GM12878 (cell line): ENCODE data around the gene NEBL. TPM values are rescaled to one million over a fixed set of nuclear protein-coding genes. Genes with fewer than 3 reads are reported as not detected.

Source experiments
- ATAC-seq: fragments of 200-7000 bp; cut with Tn5 transposase; 3 replicates; pipeline ENCODE4 v1.9.1; 2020; ENCODE audit warnings: mild to moderate bottlenecking, moderate library complexity
- BruUV-seq: library from RNA; stranded (reverse); fragments of 400-500 nt; replicated peaks from 2 replicates; lab custom pipeline; 2021; lab: Mats Ljungman, UMichigan
- CTCF ChIA-PET: fragments of 300-600 bp; sonication (Branson Sonifier 250); formaldehyde crosslinking; extraction: SDS; loops from one replicate; lab custom pipeline; 2021; ENCODE audit warnings: inconsistent platforms; lab: Yijun Ruan, JAX
- POLR2A ChIA-PET: fragments of 350-600 bp; formaldehyde crosslinking; extraction: SDS; loops from one replicate; lab custom pipeline; 2021; ENCODE audit warnings: inconsistent platforms; lab: Charles Lee
- RAD21 ChIA-PET: fragments of 300-600 bp; sonication (Branson Sonifier 250); formaldehyde crosslinking; loops from one replicate; lab custom pipeline; 2023; ENCODE audit warnings: antibody characterized with exemption; ENCODE audit not compliant: unreplicated experiment; lab: Charles Lee
- SMC1A ChIA-PET: fragments of 300-600 bp; sonication (Branson Sonifier 250); formaldehyde crosslinking; loops from one replicate; lab custom pipeline; 2023; ENCODE audit not compliant: unreplicated experiment, uncharacterized antibody; lab: Charles Lee
- DNase-seq: peaks from one replicate; pipeline ENCODE4 v3.0.0-alpha.2; 2011; ENCODE audit warnings: low read depth, low spot score
- FAIRE-seq: peaks from 3 replicates; lab custom pipeline; 2011; peaks lifted over from hg19 to GRCh38; lab: Jason Lieb, UNC
- H2AFZ ChIP-seq: 2 replicates; pipeline ENCODE4 v1.6.0; 2011; ENCODE audit warnings: low read depth, low read length, control low read depth; ENCODE audit not compliant: control insufficient read depth
- H3K27ac ChIP-seq: 2 replicates; pipeline ENCODE4 v1.5.1; 2011; ENCODE audit warnings: control low read depth; ENCODE audit not compliant: control insufficient read depth, insufficient read depth
- H3K27me3 ChIP-seq, 2 experiments: replicated peaks in 1 of 2; 2 replicates each; pipeline versions ENCODE4 v1.6.0 to v1.6.1; 2011; ENCODE audit warnings: low read length in 1 of 2; ENCODE audit not compliant: control insufficient read depth in 2 of 2, insufficient read depth in 2 of 2
- H3K36me3 ChIP-seq, 2 experiments: 2 replicates each; pipeline ENCODE4 v1.5.1; 2011; ENCODE audit warnings: low read length in 1 of 2; ENCODE audit not compliant: control insufficient read depth in 2 of 2, insufficient read depth in 2 of 2
- H3K4me1 ChIP-seq: 2 replicates; pipeline ENCODE4 v1.6.1; 2011; ENCODE audit warnings: mild to moderate bottlenecking, low read length, moderate library complexity, mixed read lengths; ENCODE audit not compliant: control insufficient read depth, insufficient read depth
- H3K4me2 ChIP-seq: 2 replicates; pipeline ENCODE4 v1.6.0; 2011; ENCODE audit warnings: control low read depth; ENCODE audit not compliant: control insufficient read depth, insufficient read depth
- H3K4me3 ChIP-seq: fragments of 200-600 bp; sonication (generic); 2 replicates; pipeline ENCODE4 v1.5.1; 2016
- H3K79me2 ChIP-seq: 2 replicates; pipeline ENCODE4 v1.6.0; 2011; ENCODE audit warnings: low read length; ENCODE audit not compliant: control insufficient read depth, insufficient read depth
- H3K9ac ChIP-seq: 2 replicates; pipeline ENCODE4 v1.8.0; 2011; ENCODE audit warnings: low read length, control low read depth, mixed read lengths; ENCODE audit not compliant: control insufficient read depth, insufficient read depth
- H3K9me3 ChIP-seq: replicated peaks from 3 replicates; pipeline ENCODE4 v1.5.1; 2011; ENCODE audit warnings: mild to moderate bottlenecking, low read length; ENCODE audit not compliant: control insufficient read depth, insufficient read depth
- H4K20me1 ChIP-seq: 2 replicates; pipeline ENCODE4 v1.6.0; 2011; ENCODE audit not compliant: control insufficient read depth, insufficient read depth
- BCL11A ChIP-seq: IDR thresholded peaks from 2 replicates; pipeline ENCODE4 v1.6.1; 2011; ENCODE audit warnings: low read depth, low read length
- CBX3 ChIP-seq: fragments of 200-600 bp; sonication (generic); IDR thresholded peaks from 2 replicates; pipeline ENCODE4 v1.6.1; 2016; ENCODE audit warnings: low read depth, borderline replicate concordance
- EGR1 ChIP-seq, 2 experiments: IDR thresholded peaks; 1 replicate in 1 of 2; 2 replicates in 1 of 2; pipeline ENCODE4 v1.6.1; 2011 to 2012; ENCODE audit warnings: low read depth in 2 of 2, low read length in 2 of 2, borderline replicate concordance in 1 of 2, mild to moderate bottlenecking in 1 of 2, moderate library complexity in 1 of 2
- GABPA ChIP-seq: IDR thresholded peaks from 2 replicates; pipeline ENCODE4 v1.6.1; 2014; ENCODE audit warnings: antibody characterized with exemption, low read depth, mild to moderate bottlenecking, inconsistent platforms
- GATAD2B ChIP-seq: fragments of 450-650 bp; conservative IDR thresholded peaks from 2 replicates; pipeline ENCODE4 v1.6.1; 2017; ENCODE audit warnings: low read depth, mild to moderate bottlenecking, moderate library complexity
- NFXL1 ChIP-seq: fragments of 450-650 bp; IDR thresholded peaks from 2 replicates; pipeline ENCODE4 v1.6.1; 2017; ENCODE audit warnings: antibody characterized with exemption, mild to moderate bottlenecking, borderline replicate concordance
- SIN3A ChIP-seq: IDR thresholded peaks from 2 replicates; pipeline ENCODE4 v1.6.1; 2012; ENCODE audit warnings: low read depth, low read length, improper control_type of control experiment
- SMAD1 ChIP-seq: fragments of 450-650 bp; IDR thresholded peaks from 2 replicates; pipeline ENCODE4 v1.6.1; 2018; ENCODE audit warnings: mild to moderate bottlenecking, low read depth; ENCODE audit not compliant: partially characterized antibody
- SMAD5 ChIP-seq: IDR thresholded peaks from 2 replicates; pipeline ENCODE4 v1.6.1; 2016; ENCODE audit warnings: antibody characterized with exemption, low read depth
- SMARCA5 ChIP-seq: fragments of 450-650 bp; IDR thresholded peaks from 2 replicates; pipeline ENCODE4 v1.6.1; 2017; ENCODE audit warnings: mild to moderate bottlenecking
- SP1 ChIP-seq: IDR thresholded peaks from one replicate; pipeline ENCODE4 v1.6.1; 2011; ENCODE audit warnings: low read depth, low read length
- SUZ12 ChIP-seq: fragments of 200-600 bp; sonication (generic); IDR thresholded peaks from one replicate; pipeline ENCODE4 v1.6.1; 2018; ENCODE audit warnings: antibody characterized with exemption, mild to moderate bottlenecking; ENCODE audit not compliant: unreplicated experiment
- TCF12 ChIP-seq: IDR thresholded peaks from 2 replicates; pipeline ENCODE4 v1.6.1; 2011; ENCODE audit warnings: low read depth, mild to moderate bottlenecking, low read length
- TCF7 ChIP-seq: IDR thresholded peaks from 2 replicates; pipeline ENCODE4 v1.6.1; 2014; ENCODE audit warnings: antibody characterized with exemption, borderline replicate concordance
- ZNF207 ChIP-seq: fragments of 450-650 bp; IDR thresholded peaks from 2 replicates; pipeline ENCODE4 v1.6.1; 2014; ENCODE audit warnings: antibody characterized with exemption, mild to moderate bottlenecking, borderline replicate concordance
- ZNF622 ChIP-seq: fragments of 450-650 bp; IDR thresholded peaks from 2 replicates; pipeline ENCODE4 v1.6.1; 2017; ENCODE audit warnings: mild to moderate bottlenecking, inconsistent platforms
- WGBS: methylation state at CpG from one replicate; pipeline ENCODE4 v1.1.6; 2016; ENCODE audit warnings: low lambda C conversion rate; ENCODE audit not compliant: insufficient replicate concordance, insufficient coverage; ENCODE audit errors: missing lambda C conversion rate; 5-methylcytosine and 5-hydroxymethylcytosine counted together
- in situ Hi-C: fragments of 300-500 bp; cut with MboI; formaldehyde crosslinking; loops from 9 replicates; pipeline ENCODE4 v1.14.3; 2018; ENCODE audit warnings: mixed read lengths
- intact Hi-C: fragments of 100-400 bp; cut with micrococcal nuclease; formaldehyde crosslinking; loops from one replicate; pipeline ENCODE4 v1.14.2; 2022; ENCODE audit not compliant: unreplicated experiment
- polyA plus RNA-seq, 11 experiments: library from polyadenylated mRNA; depleted of rRNA in 4 of 11; unstranded in 6 of 11; stranded (reverse) in 5 of 11; fragments of >200 nt; fragmentation: Nextera tagmentation in 4 of 11; fragmentation: Illumina TruSeq in 1 of 11; extraction: Ambion mirVana in 4 of 11; extraction: Trizol in 1 of 11; gene quantifications; 1 replicate in 1 of 11; 2 replicates in 10 of 11; pipeline versions ENCODE4 v1.2.1 to v1.2.3, GENCODE V29; 2011 to 2016; ENCODE audit warnings: inconsistent platforms in 2 of 11, missing spikeins in 2 of 11, low read depth in 1 of 11
- total RNA-seq, 4 experiments: library from RNA; depleted of rRNA in 3 of 4; stranded (reverse); fragments of >200 nt in 3 of 4; fragmentation: Illumina TruSeq in 1 of 4; extraction: Trizol in 1 of 4; gene quantifications; 2 replicates each; pipeline versions ENCODE4 v1.2.1 to v1.2.3, GENCODE V29; 2013 to 2021
- TF ChIP-seq, protein P1 (sequence below): IDR thresholded peaks from 2 replicates; pipeline ENCODE4 v1.6.1; 2012; ENCODE audit warnings: mild to moderate bottlenecking, low read depth, low read length
- TF ChIP-seq, protein P2 (sequence below): IDR thresholded peaks from 2 replicates; pipeline ENCODE4 v1.6.1; 2012; ENCODE audit warnings: low read depth, low read length, improper control_type of control experiment

NEBL gene
- total and polyA plus RNA-seq, 10 of the 15 experiments (the other 5 are each of a cell fraction or from before 2014, with no cell fraction given), result 0.04 to 0.56 (median 0.11) TPM; not detected in 6

DNA sequence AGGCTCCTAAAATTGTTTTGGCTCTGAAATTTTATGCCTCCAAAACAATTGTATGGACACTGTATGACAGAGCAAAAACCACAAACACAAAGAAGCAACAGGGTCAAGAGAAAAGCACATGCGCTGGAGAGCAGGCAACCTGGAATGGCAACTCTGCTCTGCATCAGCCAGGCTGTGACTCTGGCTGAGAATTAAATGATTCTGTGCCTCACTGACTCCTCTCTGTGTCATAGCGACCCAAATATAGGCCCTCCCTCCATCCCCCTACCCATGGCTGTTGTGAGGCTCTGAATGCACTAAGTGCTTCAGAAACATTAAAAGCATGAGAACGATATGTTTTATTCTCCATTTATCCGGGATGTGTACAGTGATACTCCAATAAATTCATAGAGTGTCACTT is 24.9 kb upstream of the NEBL start:
- ChIA-PET CTCF (interaction anchor here (1.1 kb wide), 1 partner anchor 20 kb away, joined by 5 read pairs; no protein-coding TSS in a partner anchor), SMC1A (no interaction called here), RAD21 (no interaction called here), POLR2A (no interaction called here)
- Histone ChIP-seq H3K27ac (no peak overlapping the region), H3K4me3 (no peak overlapping the region), H3K79me2 (no peaks in the 10 kb centered on the region), H3K27me3 (no peaks in the 10 kb centered on the region), H3K4me2 (no peak overlapping the region), H3K9ac (no peak overlapping the region), H4K20me1 (no peaks in the 10 kb centered on the region), H3K9me3 (no peaks in the 10 kb centered on the region), H3K36me3 (no peaks in the 10 kb centered on the region), H3K4me1 (no peaks in the 10 kb centered on the region), H2AFZ (no peak overlapping the region)
- FAIRE-seq (no peak), ATAC-seq (no peak), DNase-seq (no peak)
- TF ChIP-seq TCF12, result no peak
- TF ChIP-seq ZNF207, result no peak
- TF ChIP-seq SP1, result no peak
- TF ChIP-seq CBX3, result no peak
- intact Hi-C loops (no loop called here), in situ Hi-C loops (no loop called here)
- BruUV-seq, result no TSS peak
- 39% methylated on average over 4 of the region's 4 CpGs for WGBS

DNA sequence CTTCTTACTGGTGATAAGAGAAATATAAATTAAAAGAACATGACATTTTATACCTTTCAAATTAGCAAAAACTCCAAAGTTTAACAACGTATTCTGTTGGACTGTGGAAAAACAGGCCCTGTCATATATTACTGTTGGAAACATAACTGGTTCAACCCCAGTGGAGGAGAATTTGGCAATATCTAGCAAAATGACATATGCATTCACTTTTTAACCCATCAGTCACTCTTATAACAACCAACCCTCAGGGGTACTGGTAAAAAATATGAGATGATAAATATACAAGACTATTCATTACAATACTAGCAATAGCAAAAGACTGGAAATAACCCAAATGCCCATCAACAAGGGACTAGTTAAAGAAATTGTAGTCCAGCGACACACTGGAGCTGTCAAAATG is 22.9 kb upstream of the NEBL start:
- H3K36me3 ChIP-seq, result no peaks in the 10 kb centered on the region
- H3K4me2 ChIP-seq, result no peak overlapping the region
- SMC1A ChIA-PET, result no interaction called here
- POLR2A ChIA-PET, result no interaction called here
- no peaks in the 10 kb centered on the region for H3K4me1 ChIP-seq
- intact Hi-C loops, result no loop called here
- no peaks in the 10 kb centered on the region for H3K9me3 ChIP-seq
- H3K27ac ChIP-seq, result no peak overlapping the region
- DNase-seq (no peak), ATAC-seq (no peak), FAIRE-seq (no peak)
- BruUV-seq, result no TSS peak
- H3K4me3 ChIP-seq, result no peak overlapping the region
- no peaks in the 10 kb centered on the region for H4K20me1 ChIP-seq
- 24% methylated on average over 2 of the region's 2 CpGs for WGBS
- H3K9ac ChIP-seq, result no peak overlapping the region
- H3K79me2 ChIP-seq, result no peaks in the 10 kb centered on the region
- RAD21 ChIA-PET, result no interaction called here
- H3K27me3 ChIP-seq, result no peaks in the 10 kb centered on the region
- in situ Hi-C loops, result no loop called here
- H2AFZ ChIP-seq, result no peak overlapping the region
- CTCF ChIA-PET, result no interaction called here
- no peak for TF ChIP-seq ZNF622
- TF ChIP-seq, protein P1, sequence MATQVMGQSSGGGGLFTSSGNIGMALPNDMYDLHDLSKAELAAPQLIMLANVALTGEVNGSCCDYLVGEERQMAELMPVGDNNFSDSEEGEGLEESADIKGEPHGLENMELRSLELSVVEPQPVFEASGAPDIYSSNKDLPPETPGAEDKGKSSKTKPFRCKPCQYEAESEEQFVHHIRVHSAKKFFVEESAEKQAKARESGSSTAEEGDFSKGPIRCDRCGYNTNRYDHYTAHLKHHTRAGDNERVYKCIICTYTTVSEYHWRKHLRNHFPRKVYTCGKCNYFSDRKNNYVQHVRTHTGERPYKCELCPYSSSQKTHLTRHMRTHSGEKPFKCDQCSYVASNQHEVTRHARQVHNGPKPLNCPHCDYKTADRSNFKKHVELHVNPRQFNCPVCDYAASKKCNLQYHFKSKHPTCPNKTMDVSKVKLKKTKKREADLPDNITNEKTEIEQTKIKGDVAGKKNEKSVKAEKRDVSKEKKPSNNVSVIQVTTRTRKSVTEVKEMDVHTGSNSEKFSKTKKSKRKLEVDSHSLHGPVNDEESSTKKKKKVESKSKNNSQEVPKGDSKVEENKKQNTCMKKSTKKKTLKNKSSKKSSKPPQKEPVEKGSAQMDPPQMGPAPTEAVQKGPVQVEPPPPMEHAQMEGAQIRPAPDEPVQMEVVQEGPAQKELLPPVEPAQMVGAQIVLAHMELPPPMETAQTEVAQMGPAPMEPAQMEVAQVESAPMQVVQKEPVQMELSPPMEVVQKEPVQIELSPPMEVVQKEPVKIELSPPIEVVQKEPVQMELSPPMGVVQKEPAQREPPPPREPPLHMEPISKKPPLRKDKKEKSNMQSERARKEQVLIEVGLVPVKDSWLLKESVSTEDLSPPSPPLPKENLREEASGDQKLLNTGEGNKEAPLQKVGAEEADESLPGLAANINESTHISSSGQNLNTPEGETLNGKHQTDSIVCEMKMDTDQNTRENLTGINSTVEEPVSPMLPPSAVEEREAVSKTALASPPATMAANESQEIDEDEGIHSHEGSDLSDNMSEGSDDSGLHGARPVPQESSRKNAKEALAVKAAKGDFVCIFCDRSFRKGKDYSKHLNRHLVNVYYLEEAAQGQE, result no peak
- TF ChIP-seq SUZ12, result no peak
- TF ChIP-seq, protein P2, sequence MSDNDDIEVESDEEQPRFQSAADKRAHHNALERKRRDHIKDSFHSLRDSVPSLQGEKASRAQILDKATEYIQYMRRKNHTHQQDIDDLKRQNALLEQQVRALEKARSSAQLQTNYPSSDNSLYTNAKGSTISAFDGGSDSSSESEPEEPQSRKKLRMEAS, result no peak
- TF ChIP-seq BCL11A, result no peak
- no peak for TF ChIP-seq EGR1 (IDR thresholded peaks at IDR 0.05; ENCODE audit: borderline replicate concordance in 1 of 2, low read depth in 2 of 2, low read length in 2 of 2)
- no peak for TF ChIP-seq SIN3A
- TF ChIP-seq SMAD1, result no peak
- TF ChIP-seq TCF7, result no peak
- TF ChIP-seq SMAD5, result no peak
- no peak for TF ChIP-seq GATAD2B
- TF ChIP-seq NFXL1, result no peak
- no peak for TF ChIP-seq GABPA
- TF ChIP-seq SMARCA5, result no peak
